GM18868 (cell line): Measurements from ENCODE around the gene DCUN1D2.
A peak's percentile ranks its signal among the peaks of the same experiment; 100 is the strongest.

ENCODE experiments used
- ATAC-seq: cut with Tn5 transposase; IDR thresholded peaks from one replicate; pipeline ENCODE4 v1.9.1; 2021; ENCODE audit warnings: mild to moderate bottlenecking, moderate library complexity; ENCODE audit not compliant: unreplicated experiment

The DCUN1D2 gene

GRCh38 chr13:113520571-113520970, 30.1 kb upstream of the DCUN1D2 start:
- no peak for ATAC-seq

DNA sequence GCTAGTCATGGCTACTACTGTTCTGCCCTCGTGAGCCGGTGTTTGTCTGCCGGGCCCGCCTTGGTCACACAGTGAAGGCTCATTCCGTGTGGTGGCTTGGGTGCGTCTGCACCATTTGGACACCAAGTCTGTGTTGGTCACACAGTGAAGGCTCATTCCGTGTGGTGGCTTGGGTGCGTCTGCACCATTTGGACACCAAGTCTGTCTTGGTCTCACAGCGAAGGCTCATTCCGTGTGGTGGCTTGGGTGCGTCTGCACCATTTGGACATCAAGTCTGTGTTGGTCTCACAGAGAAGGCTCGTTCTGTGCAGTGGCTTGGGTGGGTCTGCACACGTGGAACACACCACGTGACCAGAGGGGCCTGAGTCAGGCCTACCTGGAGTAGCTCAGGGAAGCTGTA, 29.0 kb upstream of the DCUN1D2 start:
- no peak for ATAC-seq

DNA sequence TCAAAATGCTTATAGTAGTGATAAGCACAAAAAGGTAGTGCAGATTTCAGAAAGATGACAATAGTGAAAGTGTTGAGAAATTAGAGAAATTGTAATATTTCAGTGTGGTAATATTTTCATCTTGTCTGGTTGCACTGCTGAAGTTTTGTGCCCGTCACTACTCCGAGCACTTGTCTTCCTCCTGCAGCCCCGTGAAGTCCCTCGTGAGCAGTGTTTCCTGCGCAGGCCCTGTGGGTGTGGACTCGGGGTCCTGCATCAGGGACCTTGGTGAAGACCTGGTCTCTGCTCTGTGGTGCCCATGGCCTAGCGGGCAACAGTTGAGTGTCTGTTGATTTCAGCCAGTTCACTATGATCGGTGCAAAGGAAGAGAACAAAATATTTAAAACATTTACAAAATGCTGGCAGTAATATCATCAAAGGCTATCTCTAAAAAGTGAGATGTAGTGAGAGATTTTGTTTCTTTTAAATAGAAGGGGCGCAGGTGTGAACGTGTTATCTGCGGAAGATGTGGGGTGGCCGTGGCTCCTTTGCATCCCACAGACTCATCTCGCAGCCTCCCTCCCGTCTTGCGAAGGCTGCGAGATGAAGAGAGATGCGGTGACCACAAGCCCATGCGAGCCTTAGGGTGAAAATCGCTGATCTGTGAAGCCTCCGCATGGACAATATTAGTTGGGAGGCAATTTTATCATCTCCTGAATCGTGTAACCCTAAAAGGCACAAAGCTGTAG, 27.7 kb upstream of the DCUN1D2 start:
- no peak for ATAC-seq

GRCh38 chr13:113514847-113515246, 24.3 kb upstream of the DCUN1D2 start:
- no peak for ATAC-seq

- ATAC-seq, result no peak
Observed at GRCh38 chr13:113513761-113514160, 23.2 kb upstream of the DCUN1D2 start.

- ATAC-seq, result no peak
Observed at GRCh38 chr13:113511361-113511760, 20.9 kb upstream of the DCUN1D2 start.

- no peak for ATAC-seq
Observed at GRCh38 chr13:113510871-113511270, 20.4 kb upstream of the DCUN1D2 start.

GRCh38 chr13:113509989-113510388, 19.5 kb upstream of the DCUN1D2 start:
- no peak for ATAC-seq

DNA sequence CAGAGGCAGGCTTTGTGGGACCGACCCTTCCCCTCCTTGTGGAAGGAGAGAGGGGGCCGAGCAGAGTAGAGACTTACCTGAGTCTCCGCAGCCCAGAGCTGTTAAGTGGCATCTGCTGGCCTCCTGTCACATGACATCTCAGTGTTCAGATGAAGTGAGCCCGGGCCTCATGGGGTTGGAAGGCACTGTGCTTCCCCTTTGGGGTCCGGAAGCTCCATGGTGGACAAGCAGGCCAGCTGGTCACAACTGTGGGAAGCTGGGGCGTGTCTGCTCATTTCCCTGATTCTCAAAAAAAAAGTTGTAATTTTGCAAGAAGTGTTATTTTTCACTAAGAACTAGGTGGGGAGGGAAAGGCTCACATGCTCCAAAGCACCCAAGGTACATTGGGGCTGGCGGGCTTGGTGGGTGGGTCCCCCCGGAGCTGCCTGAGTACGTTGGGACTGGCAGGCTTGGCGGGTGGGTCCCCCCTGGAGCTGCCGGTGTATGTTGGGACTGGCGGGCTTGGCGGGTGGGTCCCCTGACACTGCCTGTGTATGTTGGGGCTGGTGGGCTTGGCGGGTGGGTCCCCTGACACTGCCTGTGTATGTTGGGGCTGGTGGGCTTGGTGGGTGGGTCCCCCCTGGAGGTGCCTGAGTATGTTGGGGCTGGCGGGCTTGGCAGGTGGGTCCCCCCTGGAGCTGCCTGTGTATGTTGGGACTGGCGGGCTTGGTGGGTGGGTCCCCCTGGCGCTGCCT, 18.2 kb upstream of the DCUN1D2 start:
- ATAC-seq, result no peak

- no peak for ATAC-seq
Observed at GRCh38 chr13:113507505-113508345, 17.2 kb upstream of the DCUN1D2 start.

DNA sequence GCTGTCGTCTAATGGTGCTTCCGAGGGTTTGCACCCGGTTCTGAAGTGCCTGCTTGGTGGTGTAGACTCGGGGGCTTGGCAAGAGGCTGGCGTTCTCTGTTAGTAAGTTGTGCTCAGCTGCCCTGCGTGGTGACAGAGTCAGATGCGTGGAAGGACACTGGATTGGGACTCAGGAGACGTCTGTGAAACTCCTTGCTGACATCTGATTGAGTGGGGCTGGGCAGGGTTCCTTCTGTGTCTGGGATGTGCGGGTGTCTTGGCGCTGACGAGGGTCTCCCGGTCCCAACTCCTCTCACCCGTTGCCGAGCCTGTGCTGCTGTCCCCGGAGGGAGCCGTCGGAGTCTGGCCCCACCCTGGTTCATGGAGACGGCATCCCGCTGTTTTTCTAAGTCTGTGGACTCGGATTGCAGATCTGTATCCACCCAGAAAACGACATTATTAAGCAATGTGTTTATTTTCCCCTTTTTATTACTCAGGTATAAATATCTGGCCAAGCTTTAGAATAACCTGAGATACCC, 16.4 kb upstream of the DCUN1D2 start:
- ATAC-seq, result no peak

DNA sequence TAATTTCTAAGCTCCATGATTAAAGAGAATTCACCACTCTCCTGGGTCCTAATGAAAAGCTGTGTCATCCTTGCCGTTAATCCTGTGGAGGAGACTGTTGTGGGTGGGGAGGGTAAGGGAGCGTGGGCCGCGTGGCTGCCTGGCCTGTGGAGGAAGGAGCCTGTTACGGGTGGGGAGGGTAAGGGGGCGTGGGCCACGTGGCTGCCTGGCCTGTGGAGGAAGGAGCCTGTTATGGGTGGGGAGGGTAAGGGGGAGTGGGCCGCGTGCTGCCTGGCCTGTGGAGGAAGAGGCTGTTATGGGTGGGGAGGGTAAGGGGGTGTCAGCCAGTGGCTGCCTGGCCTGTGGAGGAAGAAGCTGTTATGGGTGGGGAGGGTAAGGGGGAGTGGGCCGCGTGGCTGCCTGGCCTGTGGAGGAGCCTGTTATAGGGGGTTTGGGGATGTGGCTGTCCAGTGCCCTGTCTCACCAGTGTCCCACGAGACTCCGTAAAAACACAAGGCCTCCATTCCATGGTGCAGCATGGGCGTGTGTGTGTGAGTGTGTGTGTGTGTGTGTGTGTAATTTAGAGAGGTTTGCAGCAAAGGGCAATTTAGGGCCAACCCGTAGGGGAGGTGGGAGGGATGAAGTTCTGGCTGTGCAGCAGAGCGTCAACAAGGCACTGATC, 15.6 kb upstream of the DCUN1D2 start:
- no peak for ATAC-seq

GRCh38 chr13:113502686-113503085, 12.2 kb upstream of the DCUN1D2 start:
- no peak for ATAC-seq

GRCh38 chr13:113500530-113501265, 10.2 kb upstream of the DCUN1D2 start:
- ATAC-seq, result no peak

DNA sequence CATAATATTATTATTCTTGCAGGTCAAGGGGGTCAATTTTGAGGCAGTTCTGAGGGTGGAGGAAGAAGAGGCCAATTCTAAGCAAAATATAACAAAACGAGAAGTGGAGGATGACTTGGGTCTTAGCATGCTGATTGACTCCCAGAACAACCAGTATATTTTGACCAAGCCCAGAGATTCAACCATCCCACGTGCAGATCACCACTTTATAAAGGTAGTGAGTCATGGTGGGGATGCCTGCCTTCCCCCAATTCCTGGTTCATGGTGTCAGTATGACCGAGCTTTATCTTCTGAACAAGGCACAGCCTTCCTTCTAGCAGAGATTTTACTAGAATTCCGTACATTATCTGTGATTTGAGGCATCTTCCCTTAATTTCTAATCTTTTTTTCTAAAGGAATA, 9.4 kb upstream of the DCUN1D2 start:
- ATAC-seq, result no peak

DNA sequence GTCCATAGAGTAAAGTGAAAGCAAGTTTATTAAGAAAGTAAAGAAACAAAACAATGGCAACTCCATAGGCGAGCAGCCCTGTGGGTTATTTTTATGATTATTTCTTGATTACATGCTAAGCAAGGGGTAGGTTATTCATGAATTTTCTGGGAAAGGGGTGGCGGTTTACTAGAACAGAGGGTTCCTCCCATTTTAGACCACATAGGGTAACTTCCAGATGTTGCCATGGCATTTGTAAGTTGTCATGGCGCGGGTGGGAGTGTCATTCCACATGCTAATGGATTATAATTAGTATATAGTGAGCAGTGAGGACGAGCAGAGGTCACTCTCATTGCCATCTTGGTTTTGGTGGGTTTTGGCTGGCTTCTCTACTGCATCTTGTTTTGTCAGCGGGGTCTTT, 8.4 kb upstream of the DCUN1D2 start:
- ATAC-seq, result no peak

GRCh38 chr13:113497217-113497616, 6.7 kb upstream of the DCUN1D2 start:
- ATAC-seq, result no peak

- no peak for ATAC-seq
Observed at GRCh38 chr13:113495494-113496210, 5.1 kb upstream of the DCUN1D2 start.

GRCh38 chr13:113493315-113493951, 2.9 kb upstream of the DCUN1D2 start:
- ATAC-seq, result peak; percentile 31
